Measurements from ENCODE around the gene IGSF9. TPM values are rescaled to one million over a fixed set of nuclear protein-coding genes. Genes with fewer than 3 reads are reported as not detected.

IGSF9 gene
- under 1 TPM in 1 of 2 donors, not detected in 1; 0.99 TPM for total RNA-seq

- peaks cover 10 to 14% of the 10 kb centered on the region in 2 donors for H3K4me1 ChIP-seq (ENCODE audit: control insufficient read depth in 1 of 2, low read depth in 2 of 2)
- ATAC-seq (ENCODE audit: insufficient number of reproducible peaks, low FRiP score, low read depth) (no peak), DNase-seq (ENCODE audit: low spot score) (no peak)
- TF ChIP-seq CTCF (IDR thresholded peaks at IDR 0.05), result peak; percentile 48
- H3K27ac ChIP-seq, result no peak within 1 kb of the TSS
- H3K36me3 ChIP-seq, result no peaks in the 10 kb centered on the region
- H3K9me3 ChIP-seq, result no peaks in the 10 kb centered on the region
- H3K4me3 ChIP-seq, result peak within 1 kb of the TSS; percentile 77
- no peaks in the 10 kb centered on the region for H3K27me3 ChIP-seq (replicated peaks; ENCODE audit: insufficient read depth)
Observed at GRCh38 chr1:159945483-159946241, at the start of gene IGSF9. IGSF9 (minus strand) TSS chr1:159945613; CDS start chr1:159943454, 2,159 bp downstream.

GRCh38 chr1:159994896-159995295 lies 49.5 kb upstream of the IGSF9 start:
- no peaks in the 10 kb centered on the region for H3K36me3 ChIP-seq
- no peaks in the 10 kb centered on the region for H3K9me3 ChIP-seq
- TF ChIP-seq CTCF (IDR thresholded peaks at IDR 0.05), result no peak
- H3K4me3 ChIP-seq, result no peak overlapping the region
- peaks cover 0 to 5% of the 10 kb centered on the region in 2 donors for H3K4me1 ChIP-seq (ENCODE audit: control insufficient read depth in 1 of 2, low read depth in 2 of 2)
- no peak for DNase-seq (ENCODE audit: low spot score)
- H3K27ac ChIP-seq, result no peak overlapping the region
- H3K27me3 ChIP-seq (replicated peaks; ENCODE audit: insufficient read depth), result no peaks in the 10 kb centered on the region
- no peak for ATAC-seq (ENCODE audit: insufficient number of reproducible peaks, low FRiP score, low read depth)

GRCh38 chr1:159993911-159994310 lies 48.5 kb upstream of the IGSF9 start:
- Histone ChIP-seq H3K27ac (no peak overlapping the region), H3K27me3 (replicated peaks; ENCODE audit: insufficient read depth) (no peaks in the 10 kb centered on the region), H3K4me1 (ENCODE audit: control insufficient read depth in 1 of 2, low read depth in 2 of 2) (peaks cover 0 to 5% of the 10 kb centered on the region in 2 donors), H3K4me3 (no peak overlapping the region), H3K36me3 (no peaks in the 10 kb centered on the region), H3K9me3 (no peaks in the 10 kb centered on the region)
- ATAC-seq (ENCODE audit: insufficient number of reproducible peaks, low FRiP score, low read depth), result no peak
- no peak for DNase-seq (ENCODE audit: low spot score)
- TF ChIP-seq CTCF (IDR thresholded peaks at IDR 0.05), result no peak

- DNase-seq (ENCODE audit: low spot score), result no peak
- Histone ChIP-seq H3K4me1 (ENCODE audit: control insufficient read depth in 1 of 2, low read depth in 2 of 2) (peaks cover 0 to 5% of the 10 kb centered on the region in 2 donors), H3K27me3 (replicated peaks; ENCODE audit: insufficient read depth) (no peaks in the 10 kb centered on the region), H3K36me3 (no peaks in the 10 kb centered on the region), H3K9me3 (no peaks in the 10 kb centered on the region), H3K4me3 (no peak overlapping the region), H3K27ac (no peak overlapping the region)
- no peak for ATAC-seq (ENCODE audit: insufficient number of reproducible peaks, low FRiP score, low read depth)
- TF ChIP-seq CTCF (IDR thresholded peaks at IDR 0.05), result no peak
Observed at GRCh38 chr1:159992161-159992560, 46.7 kb upstream of the IGSF9 start.

GRCh38 chr1:159991513-159991912 lies 46.1 kb upstream of the IGSF9 start:
- Histone ChIP-seq H3K4me1 (ENCODE audit: control insufficient read depth in 1 of 2, low read depth in 2 of 2) (peaks cover 0 to 4% of the 10 kb centered on the region in 2 donors), H3K4me3 (no peak overlapping the region), H3K9me3 (no peaks in the 10 kb centered on the region), H3K36me3 (no peaks in the 10 kb centered on the region), H3K27ac (no peak overlapping the region), H3K27me3 (replicated peaks; ENCODE audit: insufficient read depth) (no peaks in the 10 kb centered on the region)
- TF ChIP-seq CTCF (IDR thresholded peaks at IDR 0.05), result no peak
- ATAC-seq (ENCODE audit: insufficient number of reproducible peaks, low FRiP score, low read depth), result no peak
- no peak for DNase-seq (ENCODE audit: low spot score)
